Naive B cell (primary cell): ENCODE data around the gene GPR176. TPM values are rescaled to one million over a fixed set of nuclear protein-coding genes. Genes with fewer than 3 reads are reported as not detected.
A peak's percentile ranks its signal among the peaks of the same experiment; 100 is the strongest.

Experiments used
- ATAC-seq, 2 donors: fragments of 150-1000 bp; cut with Tn5 transposase; 2 replicates each; pipeline ENCODE4 v1.10.0; 2021; ENCODE audit warnings: low read depth in 2 of 2, mild to moderate bottlenecking in 2 of 2, moderate library complexity in 2 of 2
- DNase-seq: peaks from one replicate; pipeline ENCODE4 v3.0.0; 2022
- H3K27ac Mint-ChIP-seq, 6 donors: one replicate each; pipeline ENCODE4 v1.8.0; 2020 to 2022; ENCODE audit warnings: mild to moderate bottlenecking in 6 of 6, mixed read lengths in 6 of 6, moderate library complexity in 5 of 6, inconsistent platforms in 2 of 6
- H3K27me3 Mint-ChIP-seq, 3 donors: one replicate each; pipeline ENCODE4 v1.8.0; 2021 to 2022; ENCODE audit warnings: mixed read lengths in 3 of 3, mild to moderate bottlenecking in 1 of 3
- H3K36me3 Mint-ChIP-seq, 2 donors: one replicate each; pipeline ENCODE4 v1.8.0; 2020 to 2022; ENCODE audit warnings: mixed read lengths in 2 of 2, inconsistent platforms in 1 of 2, mild to moderate bottlenecking in 1 of 2
- H3K4me1 Mint-ChIP-seq, 3 donors: one replicate each; pipeline ENCODE4 v1.8.0; 2020 to 2022; ENCODE audit warnings: mixed read lengths in 3 of 3, inconsistent platforms in 1 of 3, mild to moderate bottlenecking in 1 of 3, moderate library complexity in 1 of 3
- H3K4me3 Mint-ChIP-seq, 8 donors: one replicate each; pipeline ENCODE4 v1.8.0; 2020 to 2022; ENCODE audit warnings: mild to moderate bottlenecking in 8 of 8, mixed read lengths in 8 of 8, moderate library complexity in 8 of 8, inconsistent platforms in 2 of 8
- H3K9me3 Mint-ChIP-seq, 7 donors: one replicate each; pipeline ENCODE4 v1.8.0; 2020 to 2022; ENCODE audit warnings: mixed read lengths in 7 of 7, mild to moderate bottlenecking in 5 of 7, inconsistent platforms in 2 of 7, moderate library complexity in 1 of 7
- polyA plus RNA-seq, 6 donors: library from polyadenylated mRNA; unstranded; fragments of 300-500 nt; fragmentation: Illumina TruSeq; gene quantifications; one replicate each; pipeline ENCODE4 v1.2.3, GENCODE V29; 2021; ENCODE audit warnings: low read depth in 6 of 6

The GPR176 gene
- polyA plus RNA-seq, 6 donors from 2014 or later: 0.12 to 0.15 TPM; not detected in 4

GRCh38 chr15:39785139-39785538 lies 134.9 kb downstream of the GPR176 start:
- peak overlapping the region in 1 of 6 donors; percentile 80 for H3K27ac Mint-ChIP-seq
- H3K36me3 Mint-ChIP-seq: no peaks in the 10 kb centered on the region
- H3K4me3 Mint-ChIP-seq: peak overlapping the region in 3 of 8 donors; percentile 11 to 84 (median 12)
- H3K27me3 Mint-ChIP-seq: no peaks in the 10 kb centered on the region
- no peak for ATAC-seq
- DNase-seq: no peak
- H3K4me1 Mint-ChIP-seq: peaks cover 13 to 48% (median 29%) of the 10 kb centered on the region in 3 donors
- H3K9me3 Mint-ChIP-seq: no peaks in the 10 kb centered on the region

GRCh38 chr15:39784638-39785037 lies 135.4 kb downstream of the GPR176 start:
- peak overlapping the region in 3 of 6 donors; percentile 21 to 80 (median 79) for H3K27ac Mint-ChIP-seq
- no peak for ATAC-seq
- peaks cover 13 to 48% (median 29%) of the 10 kb centered on the region in 3 donors for H3K4me1 Mint-ChIP-seq
- peak overlapping the region in 5 of 8 donors; percentile 11 to 77 (median 26) for H3K4me3 Mint-ChIP-seq
- H3K36me3 Mint-ChIP-seq: no peaks in the 10 kb centered on the region
- DNase-seq: no peak
- no peaks in the 10 kb centered on the region for H3K9me3 Mint-ChIP-seq
- no peaks in the 10 kb centered on the region for H3K27me3 Mint-ChIP-seq

DNA sequence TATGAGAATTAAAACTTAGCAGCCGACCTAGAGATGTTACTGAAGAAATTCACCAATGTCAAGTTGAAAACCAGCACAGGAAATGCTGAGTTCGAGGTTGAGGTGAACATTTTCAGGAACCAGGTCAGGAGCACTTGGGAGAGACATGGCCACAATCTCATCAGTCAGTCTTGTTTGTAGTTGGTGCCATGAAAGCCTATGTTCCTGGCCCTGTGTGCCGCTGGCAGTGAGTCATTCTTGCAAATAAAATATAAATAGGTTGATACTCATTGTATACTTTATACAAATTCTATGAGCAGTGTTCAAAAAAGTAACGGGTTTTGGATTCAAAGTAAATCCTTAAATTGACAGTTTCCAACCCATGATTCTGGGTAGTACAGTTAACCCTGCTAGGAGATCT lies 135.9 kb downstream of the GPR176 start:
- peak overlapping the region; percentile 72 to 99 (median 97) for H3K4me3 Mint-ChIP-seq
- H3K4me1 Mint-ChIP-seq: peaks cover 13 to 48% (median 29%) of the 10 kb centered on the region in 3 donors
- ATAC-seq: no peak
- H3K36me3 Mint-ChIP-seq: no peaks in the 10 kb centered on the region
- no peak for DNase-seq
- H3K27ac Mint-ChIP-seq: peak overlapping the region in 2 of 6 donors; percentile 38 to 80
- no peaks in the 10 kb centered on the region for H3K9me3 Mint-ChIP-seq
- H3K27me3 Mint-ChIP-seq: no peaks in the 10 kb centered on the region

- Mint-ChIP-seq H3K9me3 (no peaks in the 10 kb centered on the region), H3K4me1 (peaks cover 13 to 48% (median 29%) of the 10 kb centered on the region in 3 donors), H3K4me3 (peak overlapping the region; percentile 72 to 99 (median 97)), H3K36me3 (no peaks in the 10 kb centered on the region), H3K27me3 (no peaks in the 10 kb centered on the region), H3K27ac (peak overlapping the region; percentile 47 to 97 (median 92))
- DNase-seq: no peak
- no peak for ATAC-seq
These were observed 136.7 kb downstream of the GPR176 start for GRCh38 chr15:39783244-39783820.

DNA sequence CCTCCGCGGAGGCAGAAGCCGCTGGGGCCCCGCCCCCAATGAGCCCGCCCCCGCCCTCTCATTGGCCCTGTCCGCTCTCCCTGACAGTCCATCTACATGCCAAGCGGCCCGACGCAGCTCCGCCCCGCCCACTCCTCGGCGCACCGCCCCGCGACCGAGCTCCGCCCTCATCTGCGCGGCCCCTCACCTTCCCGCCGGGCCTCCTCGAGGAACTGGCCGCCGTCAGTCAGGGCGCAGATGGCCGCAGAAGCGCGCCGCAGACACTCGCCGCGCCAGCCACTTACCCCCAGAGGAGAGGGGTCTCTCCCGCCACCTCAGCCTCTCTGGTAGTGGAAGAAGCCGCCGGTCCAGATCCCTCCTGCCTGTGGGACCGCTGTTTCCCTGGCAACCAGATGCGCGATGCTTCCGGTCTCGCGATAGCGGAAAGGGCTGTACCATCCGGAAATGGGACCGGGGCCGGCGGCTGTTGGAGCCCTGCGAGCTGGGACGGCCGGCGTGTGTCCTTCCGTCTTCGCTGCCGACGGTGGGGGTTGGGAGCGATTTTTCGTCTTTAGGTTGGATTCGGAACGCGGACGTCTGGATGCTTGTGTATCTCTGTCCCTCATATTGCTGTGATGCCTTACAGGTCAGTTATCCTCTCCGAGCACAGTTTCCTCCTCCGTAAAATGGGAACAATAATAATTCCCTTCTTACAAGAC lies 137.5 kb downstream of the GPR176 start, which contains the start of gene FSIP1:
Gene FSIP1 (minus strand): TSS at position 401 of the 698 bp plus-strand sequence. CDS start 6,317 bp downstream, outside the sequence.
- DNase-seq: peak; percentile 97
- peaks cover 0 to 6% (median 2%) of the 10 kb centered on the region in 3 donors for H3K27me3 Mint-ChIP-seq
- peaks cover 13 to 48% (median 29%) of the 10 kb centered on the region in 3 donors for H3K4me1 Mint-ChIP-seq
- H3K4me3 Mint-ChIP-seq: peak within 1 kb of the TSS; percentile 72 to 99 (median 97)
- no peaks in the 10 kb centered on the region for H3K9me3 Mint-ChIP-seq
- H3K36me3 Mint-ChIP-seq: no peaks in the 10 kb centered on the region
- H3K27ac Mint-ChIP-seq: peak within 1 kb of the TSS; percentile 80 to 97 (median 94)
- ATAC-seq: peak; percentile 97

DNA sequence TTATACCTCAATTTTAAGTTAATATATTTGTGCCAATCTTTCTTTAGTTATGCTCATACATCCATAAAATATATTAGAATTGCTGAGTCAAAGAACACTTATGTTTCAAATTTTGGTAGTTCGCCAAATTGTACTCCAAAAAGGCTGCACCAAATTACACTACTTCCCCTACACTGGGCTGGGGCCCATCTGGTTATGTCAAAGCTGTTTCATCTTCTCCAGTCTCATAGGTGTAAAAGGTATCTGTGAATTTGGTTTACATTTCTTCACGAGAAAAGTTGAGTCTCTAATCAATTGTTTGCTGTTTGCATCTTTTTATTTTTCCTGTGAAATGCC lies 138.1 kb downstream of the GPR176 start:
- ATAC-seq (no peak), DNase-seq (no peak)
- Mint-ChIP-seq H3K36me3 (no peaks in the 10 kb centered on the region), H3K4me1 (peaks cover 17 to 48% (median 29%) of the 10 kb centered on the region in 3 donors), H3K4me3 (peak overlapping the region; percentile 72 to 99 (median 97)), H3K27me3 (peaks cover 4 to 12% (median 8%) of the 10 kb centered on the region in 3 donors), H3K9me3 (no peaks in the 10 kb centered on the region), H3K27ac (peak overlapping the region; percentile 80 to 97 (median 94))

GRCh38 chr15:39781147-39781966 lies 138.7 kb downstream of the GPR176 start:
- peaks cover 4 to 13% (median 11%) of the 10 kb centered on the region in 3 donors for H3K27me3 Mint-ChIP-seq
- H3K4me3 Mint-ChIP-seq: peak overlapping the region in 7 of 8 donors; percentile 3 to 99 (median 94)
- DNase-seq (no peak), ATAC-seq (no peak)
- peak overlapping the region in 2 of 6 donors; percentile 11 to 70 for H3K27ac Mint-ChIP-seq
- H3K36me3 Mint-ChIP-seq: no peaks in the 10 kb centered on the region
- no peaks in the 10 kb centered on the region for H3K9me3 Mint-ChIP-seq
- peaks cover 17 to 43% (median 27%) of the 10 kb centered on the region in 3 donors for H3K4me1 Mint-ChIP-seq

DNA sequence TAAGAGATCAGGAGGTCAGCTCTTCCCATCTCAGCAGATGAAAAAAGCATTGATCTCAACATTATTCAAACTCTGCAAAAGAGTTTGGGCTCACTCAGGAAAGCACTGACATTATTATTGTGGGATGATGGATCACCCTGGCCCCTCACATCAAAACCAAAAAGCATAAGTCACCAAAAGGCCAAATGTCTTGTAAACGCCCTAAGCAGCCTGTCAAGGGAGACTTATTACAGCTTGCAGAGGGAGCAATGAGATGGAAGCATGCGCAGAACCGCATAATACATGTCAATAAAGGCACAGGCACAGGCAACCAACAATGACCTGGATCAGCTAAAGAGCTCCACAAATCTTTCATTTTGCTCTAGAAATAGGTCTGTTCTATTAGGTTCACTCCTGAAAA lies 142.0 kb downstream of the GPR176 start:
- Mint-ChIP-seq H3K36me3 (no peaks in the 10 kb centered on the region), H3K27me3 (peaks cover 9 to 22% (median 13%) of the 10 kb centered on the region in 3 donors), H3K4me3 (peak overlapping the region in 1 of 8 donors; percentile 6), H3K4me1 (peaks cover 20 to 34% (median 23%) of the 10 kb centered on the region in 3 donors), H3K9me3 (no peaks in the 10 kb centered on the region), H3K27ac (no peak overlapping the region)
- no peak for ATAC-seq
- no peak for DNase-seq

- Mint-ChIP-seq H3K9me3 (no peaks in the 10 kb centered on the region), H3K4me1 (peaks cover 19 to 29% (median 23%) of the 10 kb centered on the region in 3 donors), H3K27me3 (peaks cover 9 to 22% (median 13%) of the 10 kb centered on the region in 3 donors), H3K36me3 (no peaks in the 10 kb centered on the region), H3K4me3 (peak overlapping the region in 1 of 8 donors; percentile 6), H3K27ac (no peak overlapping the region)
- DNase-seq: no peak
- ATAC-seq: no peak
These were observed 142.6 kb downstream of the GPR176 start for GRCh38 chr15:39777496-39777895.

- Mint-ChIP-seq H3K36me3 (no peaks in the 10 kb centered on the region), H3K27ac (no peak overlapping the region), H3K27me3 (peaks cover 9 to 22% (median 13%) of the 10 kb centered on the region in 3 donors), H3K4me3 (no peak overlapping the region), H3K4me1 (peaks cover 18 to 26% (median 19%) of the 10 kb centered on the region in 3 donors), H3K9me3 (no peaks in the 10 kb centered on the region)
- DNase-seq (no peak), ATAC-seq (no peak)
These were observed 144.0 kb downstream of the GPR176 start for GRCh38 chr15:39776068-39776467.

- Mint-ChIP-seq H3K4me3 (peak overlapping the region in 4 of 8 donors; percentile 2 to 62 (median 13)), H3K9me3 (no peaks in the 10 kb centered on the region), H3K4me1 (peaks cover 17 to 26% (median 19%) of the 10 kb centered on the region in 3 donors), H3K36me3 (no peaks in the 10 kb centered on the region), H3K27me3 (peaks cover 9 to 22% (median 13%) of the 10 kb centered on the region in 3 donors), H3K27ac (no peak overlapping the region)
- ATAC-seq (peak; percentile 69 to 73), DNase-seq (peak; percentile 18)
These were observed 145.3 kb downstream of the GPR176 start for GRCh38 chr15:39774688-39775267.

GRCh38 chr15:39770748-39771689 lies 149.0 kb downstream of the GPR176 start:
- DNase-seq (no peak), ATAC-seq (no peak)
- Mint-ChIP-seq H3K27me3 (peaks cover 0 to 8% (median 4%) of the 10 kb centered on the region in 3 donors), H3K27ac (no peak overlapping the region), H3K4me1 (peaks cover 17 to 22% (median 19%) of the 10 kb centered on the region in 3 donors), H3K9me3 (no peaks in the 10 kb centered on the region), H3K36me3 (no peaks in the 10 kb centered on the region), H3K4me3 (no peak overlapping the region)
